Retinal pigment epithelial cell (primary cell): ENCODE data around the gene AIG1.

Source experiments
- DNase-seq: peaks from one replicate; pipeline ENCODE4 v3.0.0-alpha.2; 2010; ENCODE audit warnings: low read depth
- H3K4me3 ChIP-seq: 2 replicates; pipeline ENCODE4 v1.5.1; 2011; ENCODE audit warnings: mild to moderate bottlenecking, low read length, control low read depth, moderate library complexity
- TF ChIP-seq, protein P1 (sequence below): conservative IDR thresholded peaks from 2 replicates; pipeline ENCODE4 v1.5.1; 2011; ENCODE audit warnings: low read depth, low read length, control low read depth, inconsistent platforms

AIG1 gene

DNA sequence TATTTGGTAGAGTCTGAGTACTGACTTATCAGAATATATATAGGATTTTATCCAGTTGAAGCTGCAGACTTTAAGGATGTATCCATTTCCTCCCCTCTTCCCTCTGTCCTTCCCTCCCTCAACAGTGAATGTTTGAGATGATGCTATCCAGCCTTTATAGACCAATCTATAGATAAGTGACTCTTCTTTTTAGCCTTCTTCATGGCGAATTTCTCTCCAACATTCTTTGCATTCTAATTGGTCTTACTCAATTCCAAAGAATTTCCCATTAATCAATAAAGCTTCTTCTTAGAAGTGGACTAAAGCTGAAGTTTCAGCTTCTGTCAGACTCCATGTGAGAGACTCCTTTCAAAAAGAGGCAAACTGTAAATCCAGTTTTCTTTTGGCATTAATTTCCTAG is 99.3 kb downstream of the AIG1 start:
- TF ChIP-seq, protein P1, sequence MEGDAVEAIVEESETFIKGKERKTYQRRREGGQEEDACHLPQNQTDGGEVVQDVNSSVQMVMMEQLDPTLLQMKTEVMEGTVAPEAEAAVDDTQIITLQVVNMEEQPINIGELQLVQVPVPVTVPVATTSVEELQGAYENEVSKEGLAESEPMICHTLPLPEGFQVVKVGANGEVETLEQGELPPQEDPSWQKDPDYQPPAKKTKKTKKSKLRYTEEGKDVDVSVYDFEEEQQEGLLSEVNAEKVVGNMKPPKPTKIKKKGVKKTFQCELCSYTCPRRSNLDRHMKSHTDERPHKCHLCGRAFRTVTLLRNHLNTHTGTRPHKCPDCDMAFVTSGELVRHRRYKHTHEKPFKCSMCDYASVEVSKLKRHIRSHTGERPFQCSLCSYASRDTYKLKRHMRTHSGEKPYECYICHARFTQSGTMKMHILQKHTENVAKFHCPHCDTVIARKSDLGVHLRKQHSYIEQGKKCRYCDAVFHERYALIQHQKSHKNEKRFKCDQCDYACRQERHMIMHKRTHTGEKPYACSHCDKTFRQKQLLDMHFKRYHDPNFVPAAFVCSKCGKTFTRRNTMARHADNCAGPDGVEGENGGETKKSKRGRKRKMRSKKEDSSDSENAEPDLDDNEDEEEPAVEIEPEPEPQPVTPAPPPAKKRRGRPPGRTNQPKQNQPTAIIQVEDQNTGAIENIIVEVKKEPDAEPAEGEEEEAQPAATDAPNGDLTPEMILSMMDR = no peak
- no peak overlapping the region for H3K4me3 ChIP-seq

GRCh38 chr6:143160439-143161220 is 99.9 kb downstream of the AIG1 start:
- TF ChIP-seq, protein P1 = no peak
- no peak for DNase-seq
- no peak overlapping the region for H3K4me3 ChIP-seq

More for the DNA sequence above, 99.3 kb downstream of the AIG1 start:
- DNase-seq = no peak

GRCh38 chr6:143163621-143164020 is 102.9 kb downstream of the AIG1 start:
- TF ChIP-seq, protein P1 = no peak
- DNase-seq = no peak

GRCh38 chr6:143164565-143165105 is 103.9 kb downstream of the AIG1 start:
- no peak for DNase-seq
- TF ChIP-seq, protein P1 = no peak
- no peak overlapping the region for H3K4me3 ChIP-seq

More at GRCh38 chr6:143163621-143164020, 102.9 kb downstream of the AIG1 start:
- no peak overlapping the region for H3K4me3 ChIP-seq

- H3K4me3 ChIP-seq = no peak overlapping the region
- DNase-seq = no peak
- TF ChIP-seq, protein P1 = no peak
Observed at GRCh38 chr6:143165315-143165855, 104.7 kb downstream of the AIG1 start.

DNA sequence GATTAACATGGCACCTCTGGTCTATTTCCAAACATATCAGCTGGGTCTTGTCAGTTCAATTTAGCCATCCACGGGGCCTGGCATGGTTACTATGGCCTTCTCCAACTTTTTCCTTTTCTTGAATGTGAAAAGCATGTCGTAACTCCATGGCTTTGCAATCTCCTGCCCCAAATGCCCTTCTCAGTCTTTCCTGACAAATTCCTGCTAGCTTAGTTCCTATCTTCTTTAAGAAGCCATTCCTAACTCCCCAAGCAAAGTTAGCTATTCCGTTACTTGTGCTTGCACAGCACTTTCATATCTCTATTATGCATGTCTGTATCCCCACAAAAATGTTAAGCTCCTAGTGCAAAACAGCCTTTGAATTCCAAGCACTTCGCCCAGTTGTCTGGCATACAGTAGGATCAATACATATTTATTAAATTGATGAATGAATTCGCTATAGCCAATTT is 105.6 kb downstream of the AIG1 start:
- DNase-seq = peak; percentile 78
- TF ChIP-seq, protein P1 = no peak
- H3K4me3 ChIP-seq = no peak overlapping the region
